Ishikawa (cell line): ENCODE results near the gene NPAS2.

Experiments used
- CEBPB ChIP-seq: IDR thresholded peaks from 2 replicates; pipeline ENCODE4 v1.6.1; 2012
- CREB1 ChIP-seq: IDR thresholded peaks from 2 replicates; pipeline ENCODE4 v1.6.1; 2012; ENCODE audit warnings: low read depth
- EGR1 ChIP-seq: IDR thresholded peaks from 2 replicates; pipeline ENCODE4 v1.6.1; 2012
- EP300 ChIP-seq: IDR thresholded peaks from 2 replicates; pipeline ENCODE4 v1.6.1; 2012; ENCODE audit warnings: borderline replicate concordance
- FOXM1 ChIP-seq: IDR thresholded peaks from 2 replicates; pipeline ENCODE4 v1.6.1; 2012; ENCODE audit warnings: low read depth, borderline replicate concordance
- MAX ChIP-seq: IDR thresholded peaks from 2 replicates; pipeline ENCODE4 v1.6.1; 2012
- NFIC ChIP-seq: IDR thresholded peaks from 2 replicates; pipeline ENCODE4 v1.6.1; 2012
- RAD21 ChIP-seq: IDR thresholded peaks from 2 replicates; pipeline ENCODE4 v1.6.1; 2012; ENCODE audit warnings: low read depth
- REST ChIP-seq: IDR thresholded peaks from 2 replicates; pipeline ENCODE4 v1.6.1; 2012; ENCODE audit warnings: low read depth, mild to moderate bottlenecking
- TAF1 ChIP-seq: IDR thresholded peaks from 2 replicates; pipeline ENCODE4 v1.6.1; 2012; ENCODE audit warnings: low read depth, mild to moderate bottlenecking
- USF1 ChIP-seq: IDR thresholded peaks from 2 replicates; pipeline ENCODE4 v1.6.1; 2012
- ZBTB7A ChIP-seq: IDR thresholded peaks from 2 replicates; pipeline ENCODE4 v1.6.1; 2012; ENCODE audit warnings: low read depth

- no peak for TF ChIP-seq REST
- no peak for TF ChIP-seq FOXM1
- TF ChIP-seq MAX, result no peak
- TF ChIP-seq ZBTB7A, result no peak
- TF ChIP-seq NFIC, result no peak
- TF ChIP-seq USF1, result no peak
- TF ChIP-seq EGR1, result no peak
- TF ChIP-seq TAF1, result no peak
- no peak for TF ChIP-seq RAD21
- no peak for TF ChIP-seq CEBPB
- TF ChIP-seq EP300, result no peak
- TF ChIP-seq CREB1, result no peak
Observed at GRCh38 chr2:100971221-100971620, 151.3 kb downstream of the NPAS2 start.
